HG03025 (cell line): ENCODE data around the gene CACUL1.
"Not testable (repeated sequence)": the region's sequence is repeated elsewhere in the genome, so short reads cannot be mapped to it uniquely, and the experiment has no call there.

Experiments
- ATAC-seq: cut with Tn5 transposase; IDR thresholded peaks from one replicate; pipeline ENCODE4 v1.9.1; 2021; ENCODE audit warnings: mild to moderate bottlenecking, moderate library complexity; ENCODE audit not compliant: unreplicated experiment, low FRiP score

The CACUL1 gene

GRCh38 chr10:118769898-118770600 lies 15.3 kb upstream of the CACUL1 start:
- no peak for ATAC-seq

DNA sequence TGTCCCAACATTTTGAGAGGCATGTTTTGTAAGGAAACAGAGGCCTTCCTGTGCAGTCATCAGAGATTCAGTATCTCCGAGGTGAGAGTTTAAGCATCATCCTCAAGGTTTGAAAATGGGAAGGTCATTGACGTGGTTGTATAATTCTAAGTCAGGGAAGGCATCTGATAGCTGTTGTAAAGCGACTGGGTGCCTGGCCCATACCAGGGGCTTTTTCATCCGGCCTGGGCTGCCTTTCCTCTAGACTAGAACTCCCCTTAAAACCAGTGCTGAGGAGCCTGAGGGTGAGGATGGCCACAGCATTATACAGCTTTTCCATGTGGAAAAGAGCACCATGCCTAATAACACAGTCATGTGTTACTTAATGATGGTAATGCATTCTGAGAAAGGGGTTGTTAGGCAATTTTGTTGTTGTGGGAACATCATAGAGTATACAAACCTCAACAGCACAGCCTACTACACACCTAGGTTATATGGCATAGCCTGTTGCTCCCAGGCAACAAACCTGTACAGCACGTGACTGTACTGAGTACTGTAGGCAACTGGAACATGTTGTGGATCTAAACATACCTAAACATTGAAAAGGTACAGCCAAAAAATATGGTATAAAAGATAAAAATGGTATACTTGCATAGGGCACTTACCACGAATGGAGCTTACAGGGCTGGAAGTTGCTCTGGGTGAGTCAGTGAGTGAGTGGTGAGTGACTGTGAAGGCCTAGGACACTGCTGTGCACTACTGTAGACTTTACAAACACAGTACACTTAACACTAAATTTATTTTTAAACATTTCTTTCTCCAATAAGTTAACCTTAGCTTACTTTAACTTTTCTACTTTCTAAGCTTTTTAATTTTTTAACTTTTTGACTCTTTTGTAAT lies 13.5 kb upstream of the CACUL1 start:
- ATAC-seq = no peak

DNA sequence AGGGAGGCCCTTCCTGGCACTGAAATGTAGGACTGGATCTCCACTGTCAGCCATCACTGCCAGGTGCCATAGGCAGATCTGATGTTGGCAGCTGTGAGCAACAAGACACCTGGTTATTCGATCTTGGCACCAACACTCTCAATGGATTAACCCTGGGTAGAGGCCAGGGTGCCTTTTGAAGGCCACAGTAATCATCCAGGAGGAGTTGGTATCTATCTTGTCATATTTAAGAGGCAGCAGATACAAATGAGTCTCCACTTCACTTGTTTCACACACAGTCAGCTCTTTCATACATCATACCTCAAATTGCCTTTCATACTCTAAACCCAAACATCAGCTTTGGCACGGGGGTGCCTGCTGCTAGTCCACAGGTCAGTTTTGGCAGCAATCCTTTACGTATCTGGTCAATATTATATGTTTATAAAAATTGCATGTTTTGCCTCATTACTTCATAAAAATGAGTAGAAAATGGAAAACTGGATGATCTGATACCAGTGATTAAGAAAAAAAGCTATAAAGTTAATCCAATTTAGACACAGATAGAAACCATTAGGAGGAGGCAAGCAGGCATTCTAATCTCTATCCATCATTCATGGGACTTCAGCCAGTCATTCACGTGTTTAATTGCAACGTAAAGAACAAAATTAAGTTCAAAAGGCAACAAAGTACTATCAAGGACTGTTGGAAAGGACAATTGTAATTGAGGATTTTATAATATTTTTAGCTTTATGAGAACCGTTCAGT lies 12.7 kb upstream of the CACUL1 start:
- no peak for ATAC-seq

DNA sequence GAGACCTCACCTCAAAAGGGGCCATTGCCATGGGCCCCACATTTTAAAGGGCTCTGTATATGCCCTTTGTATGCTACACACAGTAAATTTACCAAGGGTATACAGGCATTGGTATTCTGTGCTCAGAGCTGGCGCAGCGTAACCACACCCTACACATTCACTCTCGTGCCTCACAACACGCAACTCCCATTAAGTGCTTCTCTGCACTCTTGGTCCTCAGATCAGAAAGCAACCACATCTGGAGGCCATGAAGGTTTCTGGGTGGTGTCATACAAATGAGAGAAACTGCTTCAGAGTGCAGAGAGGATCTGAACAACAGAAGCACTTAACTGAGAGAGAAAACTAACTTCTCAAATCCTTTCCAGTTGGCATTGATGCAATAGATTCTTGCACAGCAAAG lies 9.4 kb upstream of the CACUL1 start:
- no peak for ATAC-seq

GRCh38 chr10:118763202-118763988 lies 8.6 kb upstream of the CACUL1 start:
- no peak for ATAC-seq

DNA sequence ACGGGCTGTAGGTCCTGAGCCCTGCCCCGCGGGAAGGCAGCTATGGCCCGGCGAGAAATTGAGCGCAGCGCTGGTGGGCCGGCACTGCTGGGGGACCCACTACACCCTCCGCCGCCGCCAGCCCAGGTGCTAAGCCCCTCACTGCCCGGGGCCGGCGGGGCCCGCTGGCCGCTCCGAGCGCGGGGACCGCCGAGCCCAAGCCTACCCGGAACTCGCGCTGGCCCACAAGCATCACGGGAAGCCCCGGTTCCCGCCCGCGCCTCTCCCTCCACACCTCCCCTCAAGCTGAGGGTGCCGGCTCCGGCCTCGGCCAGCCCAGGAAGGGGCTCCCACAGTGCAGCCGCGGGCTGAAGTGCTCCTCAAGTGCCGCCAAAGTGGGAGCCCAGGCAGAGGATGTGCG lies 5.5 kb upstream of the CACUL1 start:
- ATAC-seq = no peak

- ATAC-seq = no peak
Observed at GRCh38 chr10:118758449-118758848, 3.7 kb upstream of the CACUL1 start.

DNA sequence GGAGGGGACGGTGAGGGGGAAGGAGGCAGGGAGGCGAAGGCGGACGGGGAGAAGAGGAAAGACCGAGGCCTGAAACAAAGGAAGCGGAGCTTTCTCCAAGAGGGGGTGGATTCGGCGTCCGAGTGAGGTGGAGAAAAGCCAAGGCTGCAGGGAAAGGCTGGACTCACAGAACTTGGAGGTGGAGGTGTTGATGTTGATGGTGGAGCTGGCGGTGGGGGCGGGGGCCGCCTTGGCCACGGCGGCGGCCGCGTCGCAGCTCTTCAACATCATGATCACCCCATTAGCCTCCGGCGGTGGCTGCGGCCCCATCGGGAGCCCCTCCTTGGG lies 578 bp downstream of the CACUL1 start:
- peak; percentile 9 for ATAC-seq

DNA sequence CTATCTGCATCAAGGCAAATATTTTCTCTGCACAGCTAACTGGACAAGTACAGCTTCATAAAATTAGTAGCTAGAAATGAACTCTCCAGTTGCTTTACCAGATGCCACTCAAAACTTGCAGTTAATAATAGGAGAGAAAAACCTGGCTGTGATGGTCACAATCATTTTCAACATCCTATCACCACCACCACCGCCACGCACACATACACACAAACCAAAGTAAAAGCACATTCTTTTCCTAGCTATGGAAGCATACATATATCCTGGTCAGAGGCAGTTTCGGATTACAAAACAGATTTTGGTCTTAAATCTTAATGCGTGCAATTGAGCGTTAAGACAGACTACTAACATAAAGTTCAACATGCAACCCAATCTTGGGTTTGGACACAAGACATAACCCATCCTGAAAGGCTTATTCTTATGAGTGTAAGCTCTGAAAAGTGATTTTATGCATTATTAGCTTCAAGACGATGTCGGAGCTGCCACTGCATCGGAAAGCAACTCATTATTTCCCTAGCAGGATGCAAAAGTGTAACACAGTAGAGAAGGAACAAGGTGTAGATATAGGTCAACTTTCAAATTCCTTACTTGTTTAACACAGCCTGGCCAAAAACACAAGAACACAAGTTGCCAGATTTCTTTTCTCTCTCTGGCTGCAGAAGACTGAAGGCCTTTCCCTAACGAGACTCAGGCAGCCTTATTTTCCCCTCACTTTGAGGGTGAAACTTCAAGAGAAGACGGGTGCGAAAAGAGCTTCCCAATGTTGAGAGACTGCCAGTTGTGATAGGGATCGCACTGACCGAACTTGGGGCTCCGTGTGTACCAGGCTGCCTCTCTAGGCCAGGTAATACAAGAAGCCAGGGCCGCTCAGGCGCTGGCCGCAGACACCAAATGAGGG lies 1.2 kb downstream of the CACUL1 start:
- ATAC-seq = no peak

DNA sequence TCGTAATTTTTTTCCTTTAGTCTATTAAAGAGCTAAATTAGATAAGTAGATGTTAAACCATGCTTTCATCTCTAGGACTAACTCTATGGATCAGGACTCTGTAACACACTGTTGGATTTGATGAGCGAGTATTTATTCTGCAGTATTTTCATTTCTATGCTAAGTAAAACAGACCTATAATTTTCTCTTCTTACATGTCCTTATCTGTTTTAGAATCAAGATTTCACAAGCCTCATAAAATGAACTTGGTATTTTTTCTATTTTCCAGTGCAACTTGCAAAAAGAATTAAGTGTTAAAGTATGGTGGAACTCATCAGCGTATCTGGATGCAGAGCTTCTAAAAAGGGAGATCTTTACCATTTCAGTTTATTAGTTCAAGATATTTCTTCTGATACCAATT lies 2.4 kb downstream of the CACUL1 start:
- no peak for ATAC-seq

GRCh38 chr10:118751265-118751664 lies 3.5 kb downstream of the CACUL1 start:
- no peak for ATAC-seq

GRCh38 chr10:118748041-118748440 lies 6.7 kb downstream of the CACUL1 start:
- ATAC-seq = no peak

GRCh38 chr10:118746246-118746645 lies 8.5 kb downstream of the CACUL1 start:
- no peak for ATAC-seq

GRCh38 chr10:118745056-118745455 lies 9.7 kb downstream of the CACUL1 start:
- ATAC-seq = no peak

DNA sequence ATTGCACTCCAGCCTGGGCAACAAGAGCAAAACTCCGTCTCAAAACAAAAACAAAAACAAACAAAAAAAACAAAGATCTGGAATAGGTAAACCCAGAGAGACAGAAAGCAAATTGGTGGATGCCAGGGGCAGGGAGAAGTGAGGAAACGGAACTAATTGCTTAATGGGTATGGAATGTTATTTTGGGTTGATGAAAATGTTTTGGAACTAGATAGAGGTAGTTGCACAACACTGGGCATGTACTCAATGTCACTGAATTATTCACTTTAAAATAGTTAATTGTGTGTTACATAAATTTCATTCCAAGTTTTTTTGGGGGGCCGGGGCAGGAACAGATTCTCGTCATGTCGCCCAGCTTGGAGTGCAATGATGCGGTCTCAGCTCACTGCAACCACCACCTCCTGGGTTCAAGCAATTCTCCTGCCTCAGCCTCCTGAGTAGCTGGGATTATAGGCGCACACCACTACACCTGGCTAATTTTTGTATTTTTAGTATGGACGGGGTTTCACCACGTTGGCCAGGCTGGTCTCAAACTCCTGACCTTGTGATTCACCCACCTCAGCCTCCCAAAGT lies 10.3 kb downstream of the CACUL1 start:
- ATAC-seq = not testable (repeated sequence)

GRCh38 chr10:118742782-118743181 lies 12.0 kb downstream of the CACUL1 start:
- ATAC-seq = no peak

DNA sequence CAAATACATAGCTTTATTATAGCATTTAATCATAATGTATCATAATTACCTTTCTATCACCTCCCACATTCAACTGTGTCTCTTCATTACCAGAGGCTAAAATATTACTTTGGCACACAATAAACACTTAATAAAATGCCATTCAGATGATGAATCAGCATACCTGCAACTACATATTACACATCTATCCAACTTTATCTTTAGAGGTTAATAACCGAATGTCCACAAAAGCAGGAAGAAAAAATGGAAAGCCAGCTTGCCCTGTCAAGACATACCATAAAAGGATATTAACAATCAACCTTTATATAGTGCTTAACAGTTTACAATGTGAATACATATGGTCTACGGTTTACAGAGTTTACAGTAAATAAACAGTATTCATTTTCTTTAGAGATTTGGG lies 12.7 kb downstream of the CACUL1 start:
- no peak for ATAC-seq

DNA sequence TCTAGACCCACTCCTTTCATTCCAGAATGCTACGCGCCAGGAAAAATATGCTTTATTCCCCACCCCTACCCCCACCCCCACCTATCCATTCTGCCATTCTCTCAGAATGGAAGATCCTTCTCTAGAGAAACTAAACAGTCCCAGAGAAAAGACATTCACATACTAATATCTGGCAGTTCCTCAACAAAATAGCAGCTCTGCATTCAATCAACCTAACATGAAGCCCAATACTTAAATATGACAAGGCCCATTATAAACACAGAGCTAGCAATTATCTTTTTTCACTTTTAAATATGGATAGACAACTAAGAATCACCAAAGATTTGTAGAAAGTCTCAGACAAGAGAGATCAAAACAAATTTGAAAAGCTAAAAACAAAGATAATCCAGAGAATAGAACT lies 16.4 kb downstream of the CACUL1 start:
- no peak for ATAC-seq

GRCh38 chr10:118737603-118738302 lies 17.0 kb downstream of the CACUL1 start:
- ATAC-seq = no peak
